Fibroblast of upper back skin (primary cell): Measurements from ENCODE around the gene SSPN.
A peak's percentile ranks its signal among the peaks of the same experiment; 100 is the strongest.

Source experiments
- DNase-seq: peaks from one replicate; pipeline ENCODE4 v3.0.0-alpha.2; 2013

Gene SSPN

GRCh38 chr12:26195250-26195640 lies at the start of gene SSPN:
SSPN (plus strand) TSS chr12:26195573; CDS start chr12:26195673, 100 bp downstream.
- peak; percentile 80 for DNase-seq

- no peak for DNase-seq
Observed at GRCh38 chr12:26148291-26148690, 47.1 kb upstream of the SSPN start.

- no peak for DNase-seq
Observed at GRCh38 chr12:26149968-26150500, 45.3 kb upstream of the SSPN start.

GRCh38 chr12:26150736-26151450 lies 44.5 kb upstream of the SSPN start:
- peak; percentile 83 for DNase-seq

- DNase-seq = no peak
Observed at GRCh38 chr12:26152507-26153102, 42.8 kb upstream of the SSPN start.

GRCh38 chr12:26153421-26154154 lies 41.8 kb upstream of the SSPN start:
- DNase-seq = peak; percentile 96

GRCh38 chr12:26156201-26156871 lies 39.0 kb upstream of the SSPN start:
- no peak for DNase-seq

- no peak for DNase-seq
Observed at GRCh38 chr12:26157001-26157400, 38.4 kb upstream of the SSPN start.

GRCh38 chr12:26158078-26158764 lies 37.2 kb upstream of the SSPN start:
- DNase-seq = no peak

- no peak for DNase-seq
Observed at GRCh38 chr12:26162174-26162573, 33.2 kb upstream of the SSPN start.

GRCh38 chr12:26162905-26163304 lies 32.5 kb upstream of the SSPN start:
- DNase-seq = no peak

GRCh38 chr12:26164118-26164517 lies 31.3 kb upstream of the SSPN start:
- no peak for DNase-seq

- no peak for DNase-seq
Observed at GRCh38 chr12:26172013-26172412, 23.4 kb upstream of the SSPN start.

- no peak for DNase-seq
Observed at GRCh38 chr12:26172539-26172938, 22.8 kb upstream of the SSPN start.

GRCh38 chr12:26172946-26173552 lies 22.3 kb upstream of the SSPN start:
- no peak for DNase-seq

GRCh38 chr12:26176725-26177124 lies 18.6 kb upstream of the SSPN start:
- DNase-seq = no peak

- DNase-seq = no peak
Observed at GRCh38 chr12:26177283-26177682, 18.1 kb upstream of the SSPN start.

GRCh38 chr12:26179826-26180225 lies 15.5 kb upstream of the SSPN start:
- DNase-seq = no peak

GRCh38 chr12:26182377-26182776 lies 13.0 kb upstream of the SSPN start:
- no peak for DNase-seq

- DNase-seq = no peak
Observed at GRCh38 chr12:26185532-26186320, 9.6 kb upstream of the SSPN start.
